HuH-7 (cell line): ENCODE data around the gene NRDC.
"Not testable (repeated sequence)": the region's sequence is repeated elsewhere in the genome, so short reads cannot be mapped to it uniquely, and the experiment has no call there.

Experiments used
- DNase-seq: peaks from one replicate; pipeline ENCODE4 v3.0.0; 2011; ENCODE audit warnings: low spot score

Gene NRDC

DNA sequence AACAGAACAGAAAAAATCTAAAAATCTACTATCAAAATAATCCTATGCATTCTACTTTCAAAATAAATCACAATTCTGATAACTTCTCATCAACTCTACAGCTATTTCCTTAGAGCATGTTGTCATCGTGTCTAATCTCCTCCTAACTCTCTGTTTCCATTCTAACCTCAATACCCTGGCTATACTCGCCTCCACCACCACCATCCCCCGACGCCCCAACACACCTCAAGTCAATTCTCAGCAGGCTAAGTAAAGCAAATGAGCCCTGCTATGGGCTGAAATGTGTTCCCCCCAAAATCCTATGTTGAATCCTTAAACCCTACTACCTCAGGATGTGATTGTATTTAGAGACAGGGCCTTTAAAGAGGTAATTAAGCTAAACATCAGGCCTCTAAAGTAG, 34.6 kb downstream of the NRDC start:
- DNase-seq: no peak

DNA sequence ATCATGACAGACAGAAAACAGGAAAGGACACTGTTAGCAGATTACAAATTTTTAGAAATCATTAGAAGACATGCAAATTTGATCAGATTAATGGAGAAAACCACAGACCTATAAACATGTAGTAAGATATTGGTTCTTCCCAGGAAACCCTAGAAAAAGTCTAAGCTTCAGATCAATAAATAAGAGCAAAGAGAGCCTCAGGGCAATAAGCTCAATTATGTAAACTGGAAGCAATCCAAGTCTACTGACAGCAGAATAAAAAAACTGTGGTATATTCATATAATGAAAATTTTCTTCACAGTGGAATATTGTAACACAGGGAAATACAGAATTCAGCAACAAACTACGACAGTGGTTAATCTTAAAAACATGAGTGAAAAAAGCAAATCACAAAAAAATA, 36.3 kb downstream of the NRDC start:
- no peak for DNase-seq

DNA sequence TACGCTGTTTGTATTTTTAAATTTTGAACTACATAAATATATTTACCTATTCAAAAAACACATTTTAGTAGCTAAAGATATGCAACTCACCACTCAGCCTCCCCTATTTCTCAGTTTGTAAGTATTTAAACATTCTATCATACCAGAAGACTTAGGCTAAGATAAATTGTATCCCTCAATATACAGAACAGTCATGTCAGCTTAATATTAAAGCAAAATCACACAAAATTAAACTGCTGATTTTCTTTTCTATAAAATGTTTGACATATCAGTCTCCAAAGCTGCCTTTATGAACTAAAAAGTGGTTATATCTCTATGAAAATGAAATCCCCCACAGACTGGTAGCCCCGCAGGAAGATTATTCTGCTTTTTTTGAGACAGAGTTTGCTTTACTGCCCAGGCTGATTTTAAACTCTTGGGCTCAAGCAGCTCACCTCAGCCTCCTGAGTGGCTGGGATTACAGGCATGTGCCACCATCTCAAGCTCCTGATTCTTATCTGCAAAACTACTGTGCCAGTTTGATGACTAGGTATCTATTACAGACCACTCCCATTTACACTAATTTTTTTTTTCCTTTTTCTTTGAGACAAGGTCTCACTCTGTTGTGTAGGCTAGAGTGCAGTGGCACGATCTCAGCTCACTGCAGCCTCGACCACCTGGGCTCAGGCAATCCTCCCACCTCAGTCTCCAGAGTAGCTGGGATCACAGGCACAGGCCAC, 37.6 kb downstream of the NRDC start:
- no peak for DNase-seq

DNA sequence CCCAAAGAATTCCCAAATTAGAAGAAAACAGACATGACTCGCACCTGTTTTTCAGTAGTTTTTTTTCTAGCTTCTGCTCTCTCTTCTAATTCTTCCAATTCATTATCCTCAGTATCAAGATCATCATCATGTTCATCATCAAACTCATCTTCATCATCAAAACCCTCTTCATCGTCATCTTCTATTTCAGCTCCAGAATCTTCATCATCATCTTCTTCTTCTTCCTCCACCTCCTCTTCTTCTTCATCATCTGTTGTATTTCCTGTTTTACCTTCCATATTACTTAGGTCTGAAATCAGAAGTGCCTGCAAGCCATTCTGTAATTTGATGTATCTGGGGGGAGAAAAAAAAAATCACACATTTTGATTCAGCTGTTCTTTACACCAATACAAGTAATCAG, 38.3 kb downstream of the NRDC start:
- DNase-seq: no peak

DNA sequence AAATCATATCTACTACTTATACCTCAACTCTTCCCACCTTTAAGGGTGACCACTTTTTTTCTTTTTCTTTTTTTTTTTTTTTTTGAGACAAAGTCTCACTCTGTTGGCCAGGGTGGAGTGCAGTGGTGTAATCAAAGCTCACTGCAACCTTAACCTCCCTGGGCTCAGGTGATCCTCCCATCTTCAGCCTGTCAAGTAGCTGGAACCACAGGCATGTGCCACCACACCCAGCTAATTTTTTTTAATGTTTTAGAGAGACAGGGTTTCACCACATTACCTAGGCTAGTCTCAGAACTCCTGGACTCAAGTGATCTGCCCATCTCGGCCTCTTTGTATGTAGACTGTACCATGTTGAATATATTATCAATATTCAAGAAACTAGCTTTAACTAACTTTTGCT, 39.4 kb downstream of the NRDC start:
- DNase-seq: no peak

DNA sequence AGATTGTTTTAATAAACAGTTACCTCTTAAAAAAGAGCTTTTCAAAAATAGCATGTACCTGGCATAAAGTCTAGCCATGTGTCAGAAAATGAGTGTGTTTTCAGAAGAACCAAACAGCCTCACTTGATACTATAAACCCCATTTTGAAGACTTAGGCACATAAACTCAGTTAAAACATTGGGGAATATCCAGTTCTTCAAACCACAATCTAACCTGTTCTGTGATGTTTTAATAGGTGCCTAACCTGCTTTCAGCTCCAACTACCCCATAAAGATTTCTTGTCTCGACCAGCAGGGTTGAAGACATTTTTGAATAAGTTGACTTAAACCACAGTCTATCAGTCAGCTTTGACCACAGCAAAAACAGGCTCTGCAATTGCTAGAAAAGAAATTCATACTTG, 41.3 kb downstream of the NRDC start:
- no peak for DNase-seq

DNA sequence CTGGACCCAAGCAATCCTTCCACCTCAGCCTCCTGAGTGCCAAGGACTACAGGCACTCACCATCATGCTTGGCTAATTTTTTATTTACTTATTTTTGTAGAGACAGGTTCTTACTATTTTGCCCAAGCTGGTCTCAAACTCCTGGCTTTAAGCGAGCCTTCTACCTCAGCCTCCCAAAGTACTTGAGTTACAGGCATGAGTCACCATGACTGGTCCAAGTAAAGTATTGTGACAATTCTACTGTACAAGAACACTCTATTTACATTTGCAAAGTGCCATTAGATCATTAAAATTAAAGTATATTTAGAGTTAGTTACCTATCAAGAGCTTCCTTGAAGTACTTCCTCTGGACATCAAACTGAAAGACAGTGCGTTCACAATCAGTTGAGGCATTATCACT, 44.8 kb downstream of the NRDC start:
- no peak for DNase-seq

DNA sequence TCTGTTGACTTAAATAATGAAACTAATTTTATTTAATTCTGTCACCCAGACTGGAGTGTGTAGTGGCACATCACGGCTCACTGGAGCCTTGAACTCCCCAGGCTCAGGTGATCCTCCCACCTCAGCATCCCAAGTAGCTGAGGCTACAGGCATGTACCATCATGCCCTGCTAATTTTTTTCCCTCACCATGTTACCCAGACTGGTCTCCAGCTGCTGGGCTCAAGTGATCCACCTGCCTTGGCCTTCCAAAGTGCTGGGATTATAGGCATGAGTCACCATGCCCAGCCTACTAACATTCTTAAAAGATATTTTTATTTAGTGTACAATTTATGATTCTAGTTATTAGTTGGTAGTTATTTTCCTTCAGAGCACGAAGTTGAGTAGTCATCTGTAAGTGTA, 49.5 kb downstream of the NRDC start:
- no peak for DNase-seq

DNA sequence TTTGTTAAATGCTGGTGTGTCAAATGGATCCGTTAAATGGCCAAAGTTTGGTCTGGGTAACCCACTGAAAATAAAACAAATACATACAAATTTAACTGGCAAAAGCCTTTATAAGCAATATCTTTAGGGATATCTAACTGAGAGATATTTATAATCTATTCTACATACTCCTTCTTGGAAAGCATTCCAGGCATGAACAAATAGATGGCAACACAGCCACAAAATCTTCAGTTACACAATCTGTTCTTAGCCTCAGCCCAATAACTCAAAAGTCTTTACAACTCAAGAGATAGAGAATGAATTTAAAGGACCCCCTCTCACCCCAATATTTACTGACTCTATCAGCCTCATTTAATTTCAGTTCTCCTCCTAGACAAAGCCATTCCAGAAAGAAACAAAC, 58.7 kb downstream of the NRDC start:
- no peak for DNase-seq

DNA sequence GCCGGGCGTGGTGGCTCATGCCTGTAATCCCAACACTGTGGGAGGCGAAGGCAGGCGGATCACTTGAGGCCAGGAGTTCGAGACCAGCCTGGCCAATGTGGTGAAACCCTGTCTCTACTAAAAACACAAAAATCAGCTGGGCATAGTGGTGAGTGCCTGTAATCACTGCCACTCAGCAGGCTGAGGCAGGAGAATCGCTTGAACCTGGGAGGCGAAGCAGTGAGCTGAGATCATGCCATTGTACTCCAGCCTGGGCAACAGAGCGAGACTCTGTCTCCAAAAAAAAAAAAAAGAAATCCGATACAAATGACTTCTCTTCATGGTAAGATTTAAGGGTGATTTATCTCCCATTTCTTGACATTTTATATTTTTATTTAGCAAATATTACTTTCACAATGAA, 59.5 kb downstream of the NRDC start:
- DNase-seq: not testable (repeated sequence)

DNA sequence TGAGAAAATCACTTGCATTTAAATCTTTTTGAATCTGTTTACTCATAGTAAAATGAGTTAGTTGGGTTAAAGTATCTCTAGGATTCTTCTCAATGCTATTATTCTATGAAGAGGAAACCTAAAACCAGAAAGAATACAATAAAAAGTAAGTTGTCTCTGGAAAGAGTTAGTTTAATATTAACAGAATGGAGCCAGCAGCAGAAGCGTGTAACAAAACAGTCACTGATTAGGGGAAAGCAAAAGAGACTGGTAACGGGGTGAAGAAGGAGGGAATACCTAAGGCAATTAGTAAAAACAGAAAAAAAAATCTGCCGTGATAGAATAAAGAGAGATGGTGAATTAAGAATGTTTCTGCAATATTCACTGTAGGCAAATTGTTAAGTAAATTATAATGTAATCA, 60.0 kb downstream of the NRDC start:
- DNase-seq: peak; percentile 8

DNA sequence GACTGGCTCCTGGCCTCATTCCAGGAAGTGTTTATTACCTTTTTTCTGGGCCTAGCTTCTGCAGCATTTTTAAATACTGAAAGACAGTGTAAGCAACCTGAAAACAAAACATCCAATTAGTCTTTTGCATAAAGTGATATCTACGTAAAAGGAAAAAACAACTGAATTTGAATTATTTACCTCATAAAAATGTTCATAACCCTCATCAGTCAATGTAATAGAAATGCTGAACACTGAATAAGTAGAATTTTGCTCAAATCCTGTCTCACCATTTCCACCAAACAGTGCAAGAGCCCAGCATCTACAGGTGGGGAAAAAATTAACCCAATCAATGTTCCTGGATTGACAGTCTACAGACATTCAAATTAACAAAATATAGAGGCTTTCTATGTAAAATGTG, 64.0 kb downstream of the NRDC start:
- no peak for DNase-seq

DNA sequence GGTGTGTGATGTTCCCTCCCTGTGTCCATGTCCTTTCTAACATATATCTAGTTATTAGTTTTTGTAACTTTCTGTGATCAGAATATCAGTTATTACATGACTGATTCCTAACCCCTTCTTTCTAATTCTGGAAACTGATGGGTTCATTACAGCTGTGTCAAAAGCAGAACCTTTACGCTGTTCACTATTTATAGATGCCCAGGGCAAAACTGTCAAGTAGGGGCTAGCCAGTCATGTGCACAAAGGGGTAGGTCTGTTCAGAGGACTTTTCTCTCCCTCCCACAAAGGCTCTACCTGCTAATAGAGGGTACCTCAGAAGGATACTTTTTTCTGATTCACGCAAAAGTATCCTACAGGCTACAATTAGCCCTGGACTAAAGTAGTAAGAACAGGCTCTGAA, 79.2 kb downstream of the NRDC start:
- DNase-seq: no peak

DNA sequence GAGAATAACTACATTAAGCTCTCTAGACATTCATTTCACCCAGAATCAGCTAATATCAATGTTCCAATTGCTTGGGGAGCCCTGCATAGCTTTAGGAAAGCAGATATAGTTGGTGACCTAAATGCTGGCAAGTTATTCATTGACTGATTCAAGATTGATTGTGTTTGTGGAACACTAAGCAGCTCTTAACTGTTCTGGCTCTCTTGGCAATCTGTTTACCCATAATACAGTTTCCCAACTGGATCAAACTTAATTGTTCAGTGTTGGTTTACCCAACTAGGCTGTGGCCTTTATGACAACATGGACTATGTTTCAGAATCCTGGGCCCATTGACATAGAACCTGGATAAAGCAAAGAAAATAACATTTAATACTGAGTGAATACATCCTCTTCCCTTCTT, 83.7 kb downstream of the NRDC start:
- DNase-seq: no peak

DNA sequence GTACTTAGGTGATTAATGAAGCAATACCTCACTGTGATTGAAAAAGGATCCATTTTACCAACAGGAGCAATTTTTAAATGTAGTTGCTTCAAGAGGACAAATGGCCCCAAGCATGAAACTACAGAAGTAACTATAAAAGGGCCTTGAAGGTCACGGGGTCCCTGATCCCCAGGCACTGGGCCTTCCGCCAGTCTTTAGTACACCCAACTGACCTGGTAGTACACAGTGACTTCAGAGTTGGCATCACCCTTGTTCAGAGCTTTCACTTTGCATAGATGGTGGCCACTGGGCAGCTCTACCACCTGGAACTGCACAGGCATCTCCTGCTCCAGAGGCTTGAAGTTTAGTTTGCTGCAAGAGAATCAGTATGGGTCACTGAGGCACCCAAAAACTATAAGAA, 84.3 kb downstream of the NRDC start:
- no peak for DNase-seq

DNA sequence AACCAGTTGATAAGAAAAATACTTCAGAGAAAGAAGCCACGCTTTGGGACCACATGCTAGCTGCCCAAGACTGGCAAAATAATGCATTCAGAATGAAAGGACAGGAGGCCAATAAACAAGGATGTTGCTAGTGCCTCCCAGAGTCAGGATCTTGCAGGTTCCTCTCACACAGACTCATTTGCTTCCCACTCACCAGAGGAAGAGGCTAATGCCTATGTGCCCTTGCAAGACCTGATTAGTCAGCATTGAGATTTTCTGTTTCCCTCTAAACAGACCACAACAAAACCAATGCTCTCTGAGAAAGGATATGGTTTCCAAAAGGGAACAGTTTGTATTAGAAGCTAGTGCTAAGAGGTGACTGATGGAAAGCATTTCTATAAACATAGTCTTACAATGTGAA, 85.7 kb downstream of the NRDC start:
- DNase-seq: no peak

DNA sequence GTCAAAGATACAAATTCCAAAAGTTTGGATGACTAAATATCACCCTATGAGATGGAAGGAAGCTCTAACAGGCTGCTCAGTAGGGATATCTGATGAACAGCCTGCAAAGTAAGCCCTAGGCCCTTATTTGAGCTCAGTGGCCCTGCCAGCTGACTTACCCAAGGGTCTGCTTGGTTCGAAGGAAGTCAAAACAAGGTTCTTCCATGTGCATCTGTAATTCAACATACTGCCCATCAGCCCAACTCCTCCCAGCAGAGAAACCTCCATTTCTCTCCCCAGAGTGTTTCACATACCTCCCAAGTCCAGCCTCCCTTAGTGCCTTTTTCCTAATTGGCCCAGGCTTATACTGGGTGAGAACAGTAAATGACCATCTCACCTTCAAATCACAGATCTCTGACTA, 86.6 kb downstream of the NRDC start:
- DNase-seq: no peak

DNA sequence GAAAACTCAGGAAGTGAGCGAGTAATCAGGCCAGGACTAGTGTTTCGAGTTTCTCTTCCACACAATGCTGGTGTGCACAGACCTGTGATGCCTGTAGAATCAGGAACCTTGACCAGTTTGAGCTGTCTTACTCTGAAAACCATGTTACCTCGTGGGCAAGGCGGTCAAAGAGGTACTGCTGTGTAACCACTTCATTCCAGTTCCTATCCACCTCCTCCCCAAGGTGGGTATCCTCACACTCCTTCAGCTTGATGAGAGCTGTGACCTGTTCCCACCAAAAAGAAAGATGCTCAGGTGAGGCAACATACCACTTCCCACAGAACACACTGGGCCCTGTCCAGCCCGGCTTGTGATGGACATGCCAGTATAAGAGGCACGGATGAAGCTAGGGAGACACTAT, 88.1 kb downstream of the NRDC start:
- DNase-seq: no peak

DNA sequence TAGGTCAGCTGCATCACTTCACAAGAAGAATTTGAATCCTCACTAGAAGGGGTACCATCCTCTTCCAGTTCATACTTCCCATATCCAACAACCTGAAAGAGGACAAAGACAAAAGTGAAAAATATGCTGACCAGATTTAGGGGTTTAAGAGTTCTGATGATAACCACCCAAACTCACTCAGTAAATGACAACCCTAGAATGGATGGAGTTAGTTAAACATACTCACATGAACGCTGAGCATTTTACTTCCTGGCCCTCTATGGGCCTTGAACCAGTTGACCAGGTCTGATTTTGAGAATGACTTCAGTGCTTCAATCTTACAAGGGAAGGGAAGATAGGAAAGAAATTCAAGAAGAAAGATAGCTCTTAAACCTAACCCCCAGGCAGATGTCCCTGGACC, 89.2 kb downstream of the NRDC start:
- DNase-seq: no peak

DNA sequence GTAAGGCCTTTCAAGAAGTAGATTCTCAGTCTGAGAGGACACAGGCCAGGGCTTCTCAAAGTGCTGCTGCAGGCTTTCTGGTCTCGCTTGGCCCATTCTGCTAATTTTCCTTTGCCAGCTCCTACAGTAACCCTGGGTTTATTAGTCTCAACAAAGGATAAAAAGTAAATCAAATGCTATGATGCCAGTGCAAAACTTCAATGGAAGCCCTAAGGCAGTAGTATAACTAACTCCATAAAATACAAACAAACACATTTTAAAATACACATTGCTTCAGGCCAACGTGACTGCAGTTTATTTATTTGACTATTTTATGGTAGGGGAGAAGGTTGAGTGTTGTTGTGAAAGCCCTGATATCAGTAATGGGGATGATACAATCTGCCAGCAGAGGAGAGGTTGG, 89.6 kb downstream of the NRDC start:
- DNase-seq: no peak

DNA sequence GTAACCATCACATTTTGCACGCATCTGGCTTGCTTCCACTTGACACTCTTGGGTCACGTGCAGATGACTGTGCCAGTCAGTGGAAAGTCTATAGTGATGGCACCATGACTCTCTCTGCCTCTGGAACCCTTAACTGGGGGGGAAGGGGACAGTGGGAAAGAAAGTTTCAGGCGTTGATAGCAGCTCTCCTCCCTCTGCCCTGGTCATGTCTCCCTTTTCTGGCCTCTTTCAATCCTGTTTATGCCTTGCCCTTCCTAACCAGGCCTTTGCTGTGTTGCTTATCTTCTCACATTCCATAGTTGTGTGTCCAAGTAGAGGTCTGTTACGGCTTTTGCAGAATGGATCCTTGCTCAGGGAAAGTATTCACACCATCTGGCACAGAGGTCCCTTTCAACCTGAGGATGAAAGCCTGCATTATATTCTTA, 93.5 kb downstream of the NRDC start:
- no peak for DNase-seq

DNA sequence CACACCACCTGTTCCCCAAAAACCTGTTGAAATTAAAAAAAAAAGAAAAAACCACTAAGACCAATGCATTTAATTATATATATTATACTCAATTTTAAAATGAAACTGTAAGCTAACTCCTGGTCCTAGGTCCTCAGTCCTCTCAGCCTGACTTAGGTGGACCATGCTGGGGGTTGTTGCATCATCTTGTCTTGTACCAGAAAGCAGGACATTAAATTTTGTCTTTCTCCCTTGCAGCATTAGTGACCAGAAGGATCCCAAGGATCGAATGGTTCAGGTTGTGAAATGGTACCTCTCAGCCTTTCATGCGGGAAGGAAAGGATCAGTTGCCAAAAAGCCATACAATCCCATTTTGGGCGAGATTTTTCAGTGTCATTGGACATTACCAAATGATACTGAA, 97.6 kb downstream of the NRDC start:
- DNase-seq: no peak

DNA sequence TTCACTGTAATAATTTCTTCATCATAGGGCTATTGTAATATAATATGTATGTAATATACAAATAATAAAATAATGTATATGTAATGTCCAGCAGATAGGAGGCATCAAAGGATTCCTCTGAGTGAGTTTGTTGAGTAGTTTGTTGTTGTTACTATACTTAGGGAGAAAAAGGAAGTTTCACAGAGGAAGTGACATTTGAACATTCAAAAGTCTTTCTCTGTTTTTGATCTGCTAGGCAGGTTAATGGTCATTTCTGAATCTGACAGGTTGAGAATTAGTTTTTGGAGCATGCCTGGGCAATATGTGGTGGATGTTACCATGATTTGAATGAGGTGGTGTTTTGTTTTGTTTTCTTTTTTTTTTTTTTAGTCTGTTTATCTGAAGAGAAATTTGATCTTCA, 102.1 kb downstream of the NRDC start:
- no peak for DNase-seq

DNA sequence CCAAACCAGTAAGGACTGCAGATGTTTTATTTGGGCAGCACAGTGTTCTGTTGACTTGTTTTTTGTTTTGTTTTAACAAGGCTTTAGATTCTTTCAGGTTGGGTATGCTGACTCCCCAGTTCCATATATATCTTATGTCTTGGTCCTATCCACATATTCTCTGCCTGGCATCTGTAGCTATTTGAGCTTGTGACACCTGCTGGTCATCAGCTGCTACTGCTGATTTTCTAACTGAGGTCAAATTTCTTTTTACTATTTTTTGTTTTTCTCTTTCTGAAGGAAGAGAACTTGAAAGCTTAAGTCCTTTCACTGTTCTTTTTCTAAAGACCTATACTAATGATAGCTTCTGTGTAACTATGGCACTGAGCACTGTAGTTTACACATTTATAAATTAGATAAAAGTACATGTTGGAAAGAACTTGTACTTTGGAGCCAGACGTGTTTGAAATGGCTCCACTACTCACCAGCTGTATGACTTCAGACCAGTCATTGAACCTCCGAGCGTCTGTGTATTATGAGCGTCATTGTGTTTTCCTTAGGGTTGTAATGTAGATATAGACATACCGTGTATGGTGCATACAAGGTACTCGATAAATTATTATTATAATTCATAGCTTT, 109.4 kb downstream of the NRDC start:
- DNase-seq: peak; percentile 25
